WTC11 (cell line): Measurements from ENCODE around the gene TSEN54.

Source experiments
- ATF3 ChIP-seq: sonication (generic); formaldehyde crosslinking; conservative IDR thresholded peaks from 2 replicates; pipeline ENCODE4 v1.8.1; 2022; ENCODE audit warnings: mild to moderate bottlenecking, missing genetic modification reagents
- CREB1 ChIP-seq: sonication (generic); formaldehyde crosslinking; IDR thresholded peaks from 2 replicates; pipeline ENCODE4 v1.8.0; 2023; ENCODE audit warnings: mild to moderate bottlenecking, missing genetic modification reagents
- CTCF ChIP-seq: fragments of 200-600 bp; IDR thresholded peaks from 2 replicates; pipeline ENCODE4 v1.8.0; 2022; ENCODE audit warnings: antibody characterized with exemption
- MLX ChIP-seq: sonication (generic); formaldehyde crosslinking; IDR thresholded peaks from 2 replicates; pipeline ENCODE4 v1.8.1; 2023; ENCODE audit warnings: mild to moderate bottlenecking, missing genetic modification reagents, moderate library complexity
- MYBL2 ChIP-seq: sonication (generic); formaldehyde crosslinking; IDR thresholded peaks from 2 replicates; pipeline ENCODE4 v1.8.1; 2023; ENCODE audit warnings: mild to moderate bottlenecking, moderate library complexity, missing genetic modification reagents
- USF2 ChIP-seq: sonication (generic); formaldehyde crosslinking; IDR thresholded peaks from 2 replicates; pipeline ENCODE4 v1.8.1; 2023; ENCODE audit warnings: mild to moderate bottlenecking, missing genetic modification reagents, moderate library complexity
- ZBTB43 ChIP-seq: sonication (generic); formaldehyde crosslinking; IDR thresholded peaks from 2 replicates; pipeline ENCODE4 v1.8.1; 2023; ENCODE audit warnings: mild to moderate bottlenecking, missing genetic modification reagents

- TF ChIP-seq CTCF (no peak), USF2 (no peak), ATF3 (no peak), MLX (CRISPR knock-in tag) (no peak), MYBL2 (CRISPR knock-in tag) (no peak), ZBTB43 (CRISPR knock-in tag) (no peak), CREB1 (CRISPR knock-in tag) (no peak)
Observed at GRCh38 chr17:75468291-75468754, 48.0 kb upstream of the TSEN54 start.
